ENCODE results near the gene SCGB1C1.

SCGB1C1 gene

DNA sequence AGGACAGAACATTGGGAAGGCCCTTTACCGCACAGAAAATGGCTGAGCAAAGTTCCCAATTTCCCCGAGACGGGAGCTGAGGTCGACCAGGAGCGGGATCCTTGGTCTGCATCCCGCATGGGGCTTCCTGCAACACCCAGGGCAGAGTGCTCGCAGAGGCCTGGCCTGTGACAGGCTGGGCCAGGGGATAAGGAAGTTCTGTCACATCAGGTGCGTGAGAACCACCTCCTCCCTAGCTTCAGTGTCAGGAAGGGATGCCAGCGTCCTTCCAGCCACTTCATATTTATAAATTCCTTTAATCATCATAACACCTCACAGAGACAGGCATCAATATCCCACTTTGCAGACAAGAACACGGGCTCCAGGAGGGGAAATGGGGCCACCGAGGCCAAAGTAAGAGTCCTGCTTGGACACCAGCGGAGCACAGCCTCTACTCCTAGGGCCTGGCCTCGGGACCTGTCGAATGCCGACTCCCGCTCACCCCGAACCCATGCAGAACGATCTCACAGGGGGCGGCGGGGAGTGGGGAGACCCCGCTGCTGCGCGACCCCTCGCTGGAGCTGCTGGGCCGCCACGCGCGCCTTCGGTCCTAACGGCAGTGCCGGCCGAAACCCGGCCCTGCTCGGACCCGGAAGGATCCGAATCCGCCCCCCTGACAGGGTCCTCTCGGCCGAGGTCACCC, 13.8 kb downstream of the SCGB1C1 start:
- Histone ChIP-seq H3K27me3 (ENCODE audit: low read depth, low read length) (no peaks in the 10 kb centered on the region), H3K4me1 (ENCODE audit: control insufficient read depth in 1 of 2, insufficient read depth in 2 of 2, low read length in 2 of 2) (peaks cover 19 to 44% of the 10 kb centered on the region in 2 donors), H3K4me3 (ENCODE audit: low read depth in 1 of 2, low read length in 2 of 2) (peak overlapping the region; percentile 85 to 93), H3K9me3 (ENCODE audit: control insufficient read depth in 1 of 2, low read length in 2 of 2) (no peaks in the 10 kb centered on the region), H3K36me3 (ENCODE audit: control insufficient read depth in 1 of 2, insufficient read depth in 2 of 2, low read length in 2 of 2) (peaks cover 47 to 60% of the 10 kb centered on the region in 2 donors), H3K27ac (ENCODE audit: low read length) (peak overlapping the region; percentile 99)

DNA sequence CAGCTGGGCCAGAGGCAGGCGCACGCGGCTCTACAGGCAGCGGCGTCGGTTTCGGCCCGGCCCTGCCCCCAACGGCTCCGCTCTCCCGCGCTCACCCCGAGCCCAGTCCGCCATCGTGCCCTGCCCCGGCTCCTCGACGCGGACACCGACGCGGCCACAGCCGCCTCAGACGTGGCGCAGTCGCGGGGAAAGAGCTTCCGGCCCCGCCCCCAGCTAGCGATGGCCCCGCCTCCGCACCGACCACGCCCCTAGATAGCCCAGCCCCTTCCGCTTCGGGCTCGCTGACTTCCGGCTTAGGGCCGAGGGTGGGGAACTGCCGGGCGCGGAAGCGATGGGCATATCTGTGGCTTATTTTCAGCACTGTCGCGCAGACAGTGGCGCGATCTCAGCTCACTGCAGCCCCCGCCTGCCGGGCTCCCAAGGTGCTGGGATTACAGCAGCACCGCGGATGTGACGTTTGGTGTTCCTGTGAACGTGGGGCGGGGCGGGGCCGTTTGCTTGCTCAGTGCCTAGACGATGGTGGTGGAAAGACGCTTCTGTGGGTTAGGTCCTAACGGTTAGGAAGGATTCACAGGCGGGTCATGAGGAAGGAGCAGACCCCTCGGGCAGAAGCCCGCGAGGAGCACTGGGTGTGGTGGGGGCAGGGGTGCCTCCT, 14.5 kb downstream of the SCGB1C1 start, which contains the start of the genes BET1L and RIC8A:
BET1L (minus strand) TSS at position 192 of the 655 bp plus-strand sequence; CDS start at position 114, 78 bp downstream.
RIC8A (plus strand) TSS at position 501 of the 655 bp plus-strand sequence. CDS start 1,147 bp downstream, outside the sequence.
- no peaks in the 10 kb centered on the region for H3K9me3 ChIP-seq (ENCODE audit: control insufficient read depth in 1 of 2, low read length in 2 of 2)
- H3K27ac ChIP-seq (ENCODE audit: low read length) = peak within 1 kb of the TSS; percentile 99
- H3K4me1 ChIP-seq (ENCODE audit: control insufficient read depth in 1 of 2, insufficient read depth in 2 of 2, low read length in 2 of 2) = peaks cover 19 to 44% of the 10 kb centered on the region in 2 donors
- peak within 1 kb of the TSS; percentile 85 to 93 for H3K4me3 ChIP-seq (ENCODE audit: low read depth in 1 of 2, low read length in 2 of 2)
- peaks cover 53 to 66% of the 10 kb centered on the region in 2 donors for H3K36me3 ChIP-seq (ENCODE audit: control insufficient read depth in 1 of 2, insufficient read depth in 2 of 2, low read length in 2 of 2)
- no peaks in the 10 kb centered on the region for H3K27me3 ChIP-seq (ENCODE audit: low read depth, low read length)

DNA sequence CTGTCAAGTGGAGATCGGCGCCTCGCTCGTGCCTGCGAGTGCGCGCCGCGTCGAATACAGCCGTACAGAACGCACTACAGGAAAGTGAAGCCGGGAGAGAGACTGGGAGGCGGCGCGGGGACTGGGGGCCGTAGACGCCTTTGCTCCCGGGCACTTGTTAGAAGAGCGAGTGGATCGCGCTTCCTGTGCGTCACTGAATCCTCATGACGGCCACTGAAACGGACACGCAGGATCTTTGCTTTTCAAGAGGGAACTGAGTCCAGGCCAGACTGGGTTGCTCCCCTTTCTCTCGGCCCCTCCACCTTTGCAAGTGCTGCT, 14.9 kb downstream of the SCGB1C1 start:
- H3K4me3 ChIP-seq (ENCODE audit: low read depth in 1 of 2, low read length in 2 of 2) = peak overlapping the region; percentile 85 to 93
- no peaks in the 10 kb centered on the region for H3K9me3 ChIP-seq (ENCODE audit: control insufficient read depth in 1 of 2, low read length in 2 of 2)
- peaks cover 19 to 44% of the 10 kb centered on the region in 2 donors for H3K4me1 ChIP-seq (ENCODE audit: control insufficient read depth in 1 of 2, insufficient read depth in 2 of 2, low read length in 2 of 2)
- H3K36me3 ChIP-seq (ENCODE audit: control insufficient read depth in 1 of 2, insufficient read depth in 2 of 2, low read length in 2 of 2) = peaks cover 53 to 66% of the 10 kb centered on the region in 2 donors
- H3K27ac ChIP-seq (ENCODE audit: low read length) = peak overlapping the region; percentile 99
- H3K27me3 ChIP-seq (ENCODE audit: low read depth, low read length) = no peaks in the 10 kb centered on the region

DNA sequence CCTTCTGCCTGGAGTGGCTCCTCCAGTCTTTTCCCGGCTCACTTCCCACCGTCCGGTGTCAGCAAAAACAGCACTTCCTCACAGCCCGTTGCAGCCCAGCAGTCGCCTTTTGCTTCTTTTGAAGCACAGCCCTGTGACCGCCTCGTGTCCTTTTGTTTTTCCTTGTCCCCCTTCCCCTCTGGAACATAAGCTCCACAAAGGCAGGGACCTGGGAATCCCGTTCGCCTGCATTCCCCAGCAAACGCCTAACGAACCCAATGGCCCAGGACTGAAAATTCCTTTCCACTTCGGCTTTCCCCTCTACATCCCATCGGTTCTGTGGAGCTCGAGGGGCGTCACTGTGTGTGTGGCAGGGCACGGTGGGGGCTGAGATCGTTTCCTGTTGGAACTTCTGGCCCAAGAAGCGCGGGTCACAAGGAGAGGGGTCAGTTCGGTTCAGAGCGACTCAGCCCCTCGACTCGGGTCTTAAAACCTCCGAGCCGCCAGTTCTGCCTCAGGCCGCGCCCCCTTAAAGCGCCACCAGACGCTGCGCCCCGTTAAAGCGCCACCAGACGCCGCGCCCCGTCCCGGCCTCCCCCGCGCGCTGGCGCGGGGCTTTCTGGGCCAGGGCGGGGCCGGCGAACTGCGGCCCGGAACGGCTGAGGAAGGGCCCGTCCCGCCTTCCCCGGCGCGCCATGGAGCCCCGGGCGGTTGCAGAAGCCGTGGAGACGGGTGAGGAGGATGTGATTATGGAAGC, 15.5 kb downstream of the SCGB1C1 start:
- H3K4me1 ChIP-seq (ENCODE audit: control insufficient read depth in 1 of 2, insufficient read depth in 2 of 2, low read length in 2 of 2) = peaks cover 19 to 44% of the 10 kb centered on the region in 2 donors
- peaks cover 53 to 66% of the 10 kb centered on the region in 2 donors for H3K36me3 ChIP-seq (ENCODE audit: control insufficient read depth in 1 of 2, insufficient read depth in 2 of 2, low read length in 2 of 2)
- no peaks in the 10 kb centered on the region for H3K9me3 ChIP-seq (ENCODE audit: control insufficient read depth in 1 of 2, low read length in 2 of 2)
- peak overlapping the region; percentile 85 to 93 for H3K4me3 ChIP-seq (ENCODE audit: low read depth in 1 of 2, low read length in 2 of 2)
- no peaks in the 10 kb centered on the region for H3K27me3 ChIP-seq (ENCODE audit: low read depth, low read length)
- peak overlapping the region; percentile 99 for H3K27ac ChIP-seq (ENCODE audit: low read length)

DNA sequence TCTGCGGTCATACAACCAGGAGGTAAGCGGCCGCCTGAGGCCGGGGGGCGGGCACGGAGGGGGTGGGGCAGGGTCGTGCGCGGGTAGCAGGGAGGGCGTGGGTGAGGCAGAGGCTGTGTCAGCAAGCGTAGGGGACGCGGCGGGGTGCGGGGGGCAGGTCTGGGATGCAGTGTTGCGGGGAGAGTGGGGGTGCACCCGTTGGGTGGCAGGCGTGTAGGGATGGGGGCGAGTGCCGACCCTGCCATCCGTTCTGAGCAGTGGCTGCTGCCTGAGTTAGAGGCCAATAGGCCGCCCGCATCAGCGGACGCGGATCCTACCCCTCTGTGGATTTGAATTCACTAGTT, 16.0 kb downstream of the SCGB1C1 start:
- H3K36me3 ChIP-seq (ENCODE audit: control insufficient read depth in 1 of 2, insufficient read depth in 2 of 2, low read length in 2 of 2) = peaks cover 49 to 67% of the 10 kb centered on the region in 2 donors
- H3K9me3 ChIP-seq (ENCODE audit: control insufficient read depth in 1 of 2, low read length in 2 of 2) = no peaks in the 10 kb centered on the region
- H3K27me3 ChIP-seq (ENCODE audit: low read depth, low read length) = no peaks in the 10 kb centered on the region
- H3K4me3 ChIP-seq (ENCODE audit: low read depth in 1 of 2, low read length in 2 of 2) = peak overlapping the region; percentile 85 to 93
- peaks cover 19 to 44% of the 10 kb centered on the region in 2 donors for H3K4me1 ChIP-seq (ENCODE audit: control insufficient read depth in 1 of 2, insufficient read depth in 2 of 2, low read length in 2 of 2)
- H3K27ac ChIP-seq (ENCODE audit: low read length) = peak overlapping the region; percentile 67

DNA sequence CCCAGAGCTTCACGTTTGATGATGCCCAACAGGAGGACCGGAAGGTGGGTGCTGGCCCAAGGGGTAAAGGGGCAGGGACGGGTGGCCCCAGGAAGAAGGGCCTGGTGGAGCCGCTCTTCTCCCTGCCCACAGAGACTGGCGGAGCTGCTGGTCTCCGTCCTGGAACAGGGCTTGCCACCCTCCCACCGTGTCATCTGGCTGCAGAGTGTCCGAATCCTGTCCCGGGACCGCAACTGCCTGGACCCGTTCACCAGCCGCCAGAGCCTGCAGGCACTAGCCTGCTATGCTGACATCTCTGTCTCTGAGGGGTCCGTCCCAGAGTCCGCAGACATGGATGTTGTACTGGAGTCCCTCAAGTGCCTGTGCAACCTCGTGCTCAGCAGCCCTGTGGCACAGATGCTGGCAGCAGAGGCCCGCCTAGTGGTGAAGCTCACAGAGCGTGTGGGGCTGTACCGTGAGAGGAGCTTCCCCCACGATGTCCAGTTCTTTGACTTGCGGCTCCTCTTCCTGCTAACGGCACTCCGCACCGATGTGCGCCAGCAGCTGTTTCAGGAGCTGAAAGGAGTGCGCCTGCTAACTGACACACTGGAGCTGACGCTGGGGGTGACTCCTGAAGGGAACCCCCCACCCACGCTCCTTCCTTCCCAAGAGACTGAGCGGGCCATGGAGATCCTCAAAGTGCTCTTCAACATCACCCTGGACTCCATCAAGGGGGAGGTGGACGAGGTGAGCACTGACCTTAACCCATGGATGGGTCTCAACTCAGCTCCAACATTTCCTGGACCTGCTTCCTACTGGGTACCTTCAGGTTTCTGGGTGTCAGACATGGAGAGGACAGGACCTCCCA, 16.6 kb downstream of the SCGB1C1 start:
- Histone ChIP-seq H3K4me1 (ENCODE audit: control insufficient read depth in 1 of 2, insufficient read depth in 2 of 2, low read length in 2 of 2) (peaks cover 19 to 43% of the 10 kb centered on the region in 2 donors), H3K27me3 (ENCODE audit: low read depth, low read length) (no peaks in the 10 kb centered on the region), H3K36me3 (ENCODE audit: control insufficient read depth in 1 of 2, insufficient read depth in 2 of 2, low read length in 2 of 2) (peaks cover 50 to 67% of the 10 kb centered on the region in 2 donors), H3K9me3 (ENCODE audit: control insufficient read depth in 1 of 2, low read length in 2 of 2) (no peaks in the 10 kb centered on the region), H3K4me3 (ENCODE audit: low read depth in 1 of 2, low read length in 2 of 2) (peak overlapping the region; percentile 85 to 93), H3K27ac (ENCODE audit: low read length) (peak overlapping the region; percentile 67)

DNA sequence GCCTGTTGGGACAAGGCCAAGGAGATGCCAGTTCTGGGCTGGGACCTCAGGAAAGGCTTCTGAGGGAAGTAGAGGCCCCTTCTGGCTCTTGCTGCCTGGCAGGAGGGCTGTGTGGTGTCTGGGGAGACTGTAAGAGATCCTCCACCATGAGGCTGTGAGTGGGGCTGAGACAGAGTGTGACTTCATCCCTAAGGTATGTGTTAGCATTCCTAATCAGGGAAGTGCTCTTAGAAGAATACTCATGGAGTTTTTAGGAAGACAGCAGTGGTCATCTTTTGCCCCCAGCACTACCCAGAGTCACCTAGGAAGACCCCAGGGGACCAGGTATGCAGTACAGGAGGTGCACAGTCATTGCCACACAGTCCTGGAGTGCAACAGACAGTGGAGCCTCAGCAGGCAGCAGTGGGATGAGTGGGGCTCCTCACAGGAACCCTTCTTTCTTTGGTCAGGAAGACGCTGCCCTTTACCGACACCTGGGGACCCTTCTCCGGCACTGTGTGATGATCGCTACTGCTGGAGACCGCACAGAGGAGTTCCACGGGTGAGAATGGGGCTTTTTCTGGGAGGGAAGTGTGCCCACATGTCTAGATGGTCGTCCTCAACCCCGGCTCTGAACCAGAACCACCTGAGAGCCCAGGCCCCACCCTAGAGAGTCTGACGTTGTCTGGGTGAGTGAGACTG, 17.4 kb downstream of the SCGB1C1 start:
- H3K36me3 ChIP-seq (ENCODE audit: control insufficient read depth in 1 of 2, insufficient read depth in 2 of 2, low read length in 2 of 2) = peaks cover 50 to 65% of the 10 kb centered on the region in 2 donors
- peak overlapping the region; percentile 56 for H3K27ac ChIP-seq (ENCODE audit: low read length)
- peak overlapping the region in 1 of 2 donors; percentile 85 for H3K4me3 ChIP-seq (ENCODE audit: low read depth in 1 of 2, low read length in 2 of 2)
- H3K9me3 ChIP-seq (ENCODE audit: control insufficient read depth in 1 of 2, low read length in 2 of 2) = no peaks in the 10 kb centered on the region
- H3K4me1 ChIP-seq (ENCODE audit: control insufficient read depth in 1 of 2, insufficient read depth in 2 of 2, low read length in 2 of 2) = peaks cover 19 to 35% of the 10 kb centered on the region in 2 donors
- no peaks in the 10 kb centered on the region for H3K27me3 ChIP-seq (ENCODE audit: low read depth, low read length)

DNA sequence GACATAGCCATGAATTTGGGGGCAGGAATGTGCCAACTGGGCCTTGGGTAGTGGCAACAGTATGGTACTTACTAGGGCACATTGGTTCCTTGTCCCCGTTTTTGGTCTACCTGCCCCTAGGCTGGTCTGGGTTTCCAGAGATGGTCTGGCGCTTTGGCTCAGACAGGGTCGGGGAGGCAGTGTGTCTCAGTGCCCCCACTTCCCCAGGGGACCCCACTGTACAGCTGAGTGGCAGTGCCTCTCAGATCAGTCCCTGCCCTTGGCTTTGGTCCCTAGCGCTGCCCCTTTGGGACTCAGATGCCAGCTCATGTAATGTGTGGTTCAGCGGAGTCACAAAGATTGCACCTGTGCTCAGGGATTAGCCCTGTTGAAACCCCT, 17.9 kb downstream of the SCGB1C1 start:
- H3K36me3 ChIP-seq (ENCODE audit: control insufficient read depth in 1 of 2, insufficient read depth in 2 of 2, low read length in 2 of 2) = peaks cover 46 to 65% of the 10 kb centered on the region in 2 donors
- H3K27ac ChIP-seq (ENCODE audit: low read length) = no peak overlapping the region

GRCh38 chr11:211295-211694, 18.4 kb downstream of the SCGB1C1 start:
- peaks cover 49 to 68% of the 10 kb centered on the region in 2 donors for H3K36me3 ChIP-seq (ENCODE audit: control insufficient read depth in 1 of 2, insufficient read depth in 2 of 2, low read length in 2 of 2)

More for the DNA sequence above, 17.9 kb downstream of the SCGB1C1 start:
- H3K9me3 ChIP-seq (ENCODE audit: control insufficient read depth in 1 of 2, low read length in 2 of 2) = no peaks in the 10 kb centered on the region
- peaks cover 16 to 30% of the 10 kb centered on the region in 2 donors for H3K4me1 ChIP-seq (ENCODE audit: control insufficient read depth in 1 of 2, insufficient read depth in 2 of 2, low read length in 2 of 2)
- H3K27me3 ChIP-seq (ENCODE audit: low read depth, low read length) = no peaks in the 10 kb centered on the region
- H3K4me3 ChIP-seq (ENCODE audit: low read depth in 1 of 2, low read length in 2 of 2) = no peak overlapping the region

GRCh38 chr11:211741-212140, 18.9 kb downstream of the SCGB1C1 start:
- H3K27me3 ChIP-seq (ENCODE audit: low read depth, low read length) = no peaks in the 10 kb centered on the region
- H3K4me3 ChIP-seq (ENCODE audit: low read depth in 1 of 2, low read length in 2 of 2) = no peak overlapping the region
- H3K27ac ChIP-seq (ENCODE audit: low read length) = no peak overlapping the region
- H3K9me3 ChIP-seq (ENCODE audit: control insufficient read depth in 1 of 2, low read length in 2 of 2) = no peaks in the 10 kb centered on the region
- H3K4me1 ChIP-seq (ENCODE audit: control insufficient read depth in 1 of 2, insufficient read depth in 2 of 2, low read length in 2 of 2) = peaks cover 10 to 23% of the 10 kb centered on the region in 2 donors
- peaks cover 49 to 68% of the 10 kb centered on the region in 2 donors for H3K36me3 ChIP-seq (ENCODE audit: control insufficient read depth in 1 of 2, insufficient read depth in 2 of 2, low read length in 2 of 2)

More at GRCh38 chr11:211295-211694, 18.4 kb downstream of the SCGB1C1 start:
- no peaks in the 10 kb centered on the region for H3K27me3 ChIP-seq (ENCODE audit: low read depth, low read length)
- peaks cover 10 to 25% of the 10 kb centered on the region in 2 donors for H3K4me1 ChIP-seq (ENCODE audit: control insufficient read depth in 1 of 2, insufficient read depth in 2 of 2, low read length in 2 of 2)
- no peaks in the 10 kb centered on the region for H3K9me3 ChIP-seq (ENCODE audit: control insufficient read depth in 1 of 2, low read length in 2 of 2)
- no peak overlapping the region for H3K4me3 ChIP-seq (ENCODE audit: low read depth in 1 of 2, low read length in 2 of 2)
- no peak overlapping the region for H3K27ac ChIP-seq (ENCODE audit: low read length)
